AG09319 (cell line): ENCODE results near the gene C2CD3.
"Not testable (repeated sequence)": the region's sequence is repeated elsewhere in the genome, so short reads cannot be mapped to it uniquely, and the experiment has no call there.

Experiments
- DNase-seq: peaks from one replicate; pipeline ENCODE4 v3.0.0-alpha.2; 2010; ENCODE audit warnings: low read depth; ENCODE audit errors: extremely low read depth
- TF ChIP-seq, protein P1 (sequence below): IDR thresholded peaks from 2 replicates; pipeline ENCODE4 v1.5.1; 2011; ENCODE audit warnings: low read depth, mild to moderate bottlenecking, inconsistent platforms, low read length, moderate library complexity

C2CD3 gene

GRCh38 chr11:74133436-74133835, 37.4 kb downstream of the C2CD3 start:
- TF ChIP-seq, protein P1, sequence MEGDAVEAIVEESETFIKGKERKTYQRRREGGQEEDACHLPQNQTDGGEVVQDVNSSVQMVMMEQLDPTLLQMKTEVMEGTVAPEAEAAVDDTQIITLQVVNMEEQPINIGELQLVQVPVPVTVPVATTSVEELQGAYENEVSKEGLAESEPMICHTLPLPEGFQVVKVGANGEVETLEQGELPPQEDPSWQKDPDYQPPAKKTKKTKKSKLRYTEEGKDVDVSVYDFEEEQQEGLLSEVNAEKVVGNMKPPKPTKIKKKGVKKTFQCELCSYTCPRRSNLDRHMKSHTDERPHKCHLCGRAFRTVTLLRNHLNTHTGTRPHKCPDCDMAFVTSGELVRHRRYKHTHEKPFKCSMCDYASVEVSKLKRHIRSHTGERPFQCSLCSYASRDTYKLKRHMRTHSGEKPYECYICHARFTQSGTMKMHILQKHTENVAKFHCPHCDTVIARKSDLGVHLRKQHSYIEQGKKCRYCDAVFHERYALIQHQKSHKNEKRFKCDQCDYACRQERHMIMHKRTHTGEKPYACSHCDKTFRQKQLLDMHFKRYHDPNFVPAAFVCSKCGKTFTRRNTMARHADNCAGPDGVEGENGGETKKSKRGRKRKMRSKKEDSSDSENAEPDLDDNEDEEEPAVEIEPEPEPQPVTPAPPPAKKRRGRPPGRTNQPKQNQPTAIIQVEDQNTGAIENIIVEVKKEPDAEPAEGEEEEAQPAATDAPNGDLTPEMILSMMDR: no peak
- DNase-seq: no peak

DNA sequence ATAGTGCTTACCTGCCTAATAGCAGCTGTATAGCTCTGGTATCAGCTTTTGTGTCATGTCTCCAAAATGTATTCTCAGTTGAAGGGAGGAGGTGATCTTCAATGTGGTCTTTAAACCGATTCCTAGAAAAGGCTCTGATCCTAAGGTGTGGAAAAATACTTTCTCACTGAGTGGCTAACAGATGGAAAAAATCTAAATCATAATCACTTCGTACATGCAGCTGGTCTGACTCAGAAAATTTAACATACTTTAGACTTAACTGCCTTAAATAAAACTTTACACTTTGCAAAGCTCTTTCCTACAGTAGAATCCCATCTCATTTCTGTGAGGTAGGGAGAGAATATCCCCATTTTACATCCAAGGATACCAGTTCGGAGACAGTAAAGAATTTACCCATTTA, 38.0 kb downstream of the C2CD3 start:
- TF ChIP-seq, protein P1: no peak
- no peak for DNase-seq

GRCh38 chr11:74129121-74129520, 41.7 kb downstream of the C2CD3 start:
- DNase-seq: not testable (repeated sequence)

DNA sequence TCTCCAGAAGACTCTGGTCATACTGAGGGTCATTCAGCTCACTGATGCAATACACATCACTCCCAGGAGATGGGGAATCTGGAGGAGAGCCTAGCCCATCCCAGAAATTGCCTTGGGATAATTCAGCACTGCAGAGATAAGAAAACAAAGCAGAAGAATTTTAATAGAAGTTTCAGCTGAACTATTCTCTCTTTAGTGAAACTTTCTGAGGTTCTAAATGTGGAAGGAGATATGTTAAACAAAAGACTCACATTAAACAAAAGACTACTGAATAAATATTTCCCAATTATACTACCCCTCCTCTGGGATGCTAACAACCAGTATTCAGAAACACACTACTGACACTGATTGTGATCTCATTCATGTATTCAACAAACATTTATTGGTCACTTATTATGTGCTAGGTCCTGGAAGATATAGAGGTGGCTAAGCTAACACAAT, 47.8 kb downstream of the C2CD3 start:
- TF ChIP-seq, protein P1: peak; percentile 20
- no peak for DNase-seq

DNA sequence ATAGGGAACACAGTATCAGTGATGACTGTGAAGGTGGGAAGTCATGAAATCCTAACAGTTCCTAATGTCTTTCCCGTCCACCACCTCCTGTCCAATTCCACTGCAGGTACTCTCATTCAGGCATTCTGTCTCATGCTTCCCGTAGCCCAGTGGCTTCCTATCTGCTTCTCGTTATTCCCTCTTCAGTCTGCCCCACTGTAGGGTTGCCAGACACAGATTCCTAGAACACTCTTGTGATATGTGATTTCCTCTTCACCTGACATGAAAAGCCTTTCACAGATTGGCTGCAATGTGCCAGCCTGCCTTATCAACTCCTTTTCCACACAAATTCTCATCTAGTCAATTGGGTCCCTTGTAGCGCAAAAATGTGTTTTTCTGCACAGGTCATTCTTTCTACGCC, 49.0 kb downstream of the C2CD3 start:
- no peak for DNase-seq
- TF ChIP-seq, protein P1: no peak

- DNase-seq: not testable (repeated sequence)
Measured at GRCh38 chr11:74120260-74121035, 50.4 kb downstream of the C2CD3 start.

DNA sequence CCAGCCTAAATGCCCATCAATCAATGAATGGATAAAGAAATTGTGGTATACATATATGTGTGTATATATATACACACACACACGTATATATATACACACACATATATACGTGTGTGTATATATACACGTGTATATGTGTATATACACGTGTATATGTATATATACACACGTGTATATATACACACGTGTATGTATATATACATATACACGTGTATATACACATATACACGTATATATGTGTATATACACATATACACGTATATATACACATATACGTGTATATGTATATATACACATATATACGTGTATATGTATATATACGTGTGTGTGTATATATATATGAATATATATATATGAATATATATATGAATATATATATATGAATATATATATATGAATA, 54.1 kb downstream of the C2CD3 start:
- DNase-seq: no peak
- TF ChIP-seq, protein P1: no peak

GRCh38 chr11:74112877-74113276, 57.9 kb downstream of the C2CD3 start:
- TF ChIP-seq, protein P1: no peak
- DNase-seq: no peak
